ENCODE results near the gene SEC63. TPM values are rescaled to one million over a fixed set of nuclear protein-coding genes. Genes with fewer than 3 reads are reported as not detected.

SEC63 gene
- total RNA-seq, 4 donors from 2014 or later: 34.8 to 80.9 (median 41.3) TPM

DNA sequence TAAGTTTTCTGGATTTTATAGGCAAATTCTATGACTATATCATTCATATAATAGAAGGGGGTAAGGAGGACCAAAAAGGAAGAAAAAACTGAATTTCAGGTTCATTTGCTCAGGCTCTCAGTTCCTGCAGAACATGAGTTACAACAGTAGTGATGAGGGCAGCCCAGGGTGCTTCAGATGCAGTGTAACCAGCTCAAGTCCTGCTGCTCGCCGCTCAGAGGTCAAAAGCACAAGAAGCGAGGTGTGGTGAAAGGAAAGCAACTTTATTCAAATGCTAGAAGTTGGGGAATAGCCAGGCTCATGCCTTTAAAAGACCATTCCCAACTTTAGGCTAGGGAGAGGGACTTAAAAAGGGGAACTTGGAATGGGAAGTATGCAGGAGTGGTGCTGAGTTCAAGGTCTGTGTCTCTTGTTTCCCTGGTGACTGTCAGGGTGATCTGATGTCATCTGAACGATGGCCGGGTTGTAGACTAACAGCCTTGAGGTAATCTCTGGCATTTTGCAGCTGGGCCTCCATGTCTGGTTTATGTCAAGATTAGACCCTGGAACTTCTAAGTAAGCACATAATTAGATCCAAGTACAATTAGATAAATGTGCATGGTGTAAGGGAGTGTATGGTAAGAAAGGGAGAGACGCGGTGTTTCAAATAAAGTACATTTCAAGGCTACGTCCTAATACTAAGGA, 14.5 kb upstream of the SEC63 start:
- no peak overlapping the region for H3K27ac ChIP-seq
- H3K9me3 ChIP-seq: no peaks in the 10 kb centered on the region
- TF ChIP-seq, protein P1, sequence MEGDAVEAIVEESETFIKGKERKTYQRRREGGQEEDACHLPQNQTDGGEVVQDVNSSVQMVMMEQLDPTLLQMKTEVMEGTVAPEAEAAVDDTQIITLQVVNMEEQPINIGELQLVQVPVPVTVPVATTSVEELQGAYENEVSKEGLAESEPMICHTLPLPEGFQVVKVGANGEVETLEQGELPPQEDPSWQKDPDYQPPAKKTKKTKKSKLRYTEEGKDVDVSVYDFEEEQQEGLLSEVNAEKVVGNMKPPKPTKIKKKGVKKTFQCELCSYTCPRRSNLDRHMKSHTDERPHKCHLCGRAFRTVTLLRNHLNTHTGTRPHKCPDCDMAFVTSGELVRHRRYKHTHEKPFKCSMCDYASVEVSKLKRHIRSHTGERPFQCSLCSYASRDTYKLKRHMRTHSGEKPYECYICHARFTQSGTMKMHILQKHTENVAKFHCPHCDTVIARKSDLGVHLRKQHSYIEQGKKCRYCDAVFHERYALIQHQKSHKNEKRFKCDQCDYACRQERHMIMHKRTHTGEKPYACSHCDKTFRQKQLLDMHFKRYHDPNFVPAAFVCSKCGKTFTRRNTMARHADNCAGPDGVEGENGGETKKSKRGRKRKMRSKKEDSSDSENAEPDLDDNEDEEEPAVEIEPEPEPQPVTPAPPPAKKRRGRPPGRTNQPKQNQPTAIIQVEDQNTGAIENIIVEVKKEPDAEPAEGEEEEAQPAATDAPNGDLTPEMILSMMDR (IDR thresholded peaks at IDR 0.05): no peak
- no peak for TF ChIP-seq POLR2A (IDR thresholded peaks at IDR 0.05)
- no peaks in the 10 kb centered on the region for H3K27me3 ChIP-seq
- no peaks in the 10 kb centered on the region for H3K4me1 ChIP-seq
- no peaks in the 10 kb centered on the region for H3K36me3 ChIP-seq
- H3K4me3 ChIP-seq: no peak overlapping the region
- no peak for DNase-seq

DNA sequence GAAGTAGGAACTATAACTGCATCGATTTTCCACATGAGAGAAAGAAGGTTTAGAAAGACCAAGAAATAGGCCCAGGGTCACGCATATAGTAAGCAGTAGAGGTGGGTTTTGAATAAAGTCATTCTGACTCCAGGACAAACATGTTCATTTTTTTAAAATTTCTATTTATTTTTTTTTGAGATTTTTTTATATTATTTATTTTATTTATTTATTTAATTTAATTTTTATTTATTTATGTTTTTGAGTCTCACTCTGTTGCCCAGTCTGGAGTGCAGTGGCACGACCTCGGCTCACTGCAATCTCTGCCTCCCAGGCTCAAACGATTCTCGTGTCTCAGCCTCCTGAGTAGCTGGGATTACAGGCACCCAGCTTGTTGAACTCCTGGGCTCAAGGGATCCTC, 13.2 kb upstream of the SEC63 start:
- Histone ChIP-seq H3K27me3 (no peaks in the 10 kb centered on the region), H3K9me3 (no peaks in the 10 kb centered on the region), H3K4me3 (no peak overlapping the region), H3K4me1 (no peaks in the 10 kb centered on the region), H3K27ac (no peak overlapping the region), H3K36me3 (no peaks in the 10 kb centered on the region)
- TF ChIP-seq, protein P1 (IDR thresholded peaks at IDR 0.05): no peak
- no peak for DNase-seq

DNA sequence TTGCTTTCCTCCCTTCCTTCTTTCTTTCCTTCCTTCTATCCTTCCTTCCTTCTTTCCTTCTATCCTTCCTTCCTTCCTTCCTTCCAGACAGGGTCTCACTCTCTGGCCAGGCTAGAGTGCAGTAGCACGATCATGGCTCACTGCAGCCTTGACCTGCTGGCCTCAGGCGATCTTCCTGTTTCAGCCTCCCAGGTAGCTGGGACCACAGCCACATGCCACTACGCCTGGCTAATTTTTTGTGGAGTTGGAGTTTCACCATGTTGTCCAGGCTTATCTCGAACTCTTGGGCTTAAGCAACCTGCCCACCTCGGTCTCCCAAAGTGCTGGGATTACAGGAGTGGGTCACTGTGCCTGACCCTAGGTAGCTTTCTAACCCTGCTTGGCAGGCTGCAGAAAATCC, 12.2 kb upstream of the SEC63 start:
- no peaks in the 10 kb centered on the region for H3K27me3 ChIP-seq
- H3K4me3 ChIP-seq: no peak overlapping the region
- TF ChIP-seq POLR2A (IDR thresholded peaks at IDR 0.05): no peak
- TF ChIP-seq, protein P1 (IDR thresholded peaks at IDR 0.05): no peak
- no peaks in the 10 kb centered on the region for H3K36me3 ChIP-seq
- H3K9me3 ChIP-seq: no peaks in the 10 kb centered on the region
- DNase-seq: no peak
- H3K27ac ChIP-seq: no peak overlapping the region
- no peaks in the 10 kb centered on the region for H3K4me1 ChIP-seq

DNA sequence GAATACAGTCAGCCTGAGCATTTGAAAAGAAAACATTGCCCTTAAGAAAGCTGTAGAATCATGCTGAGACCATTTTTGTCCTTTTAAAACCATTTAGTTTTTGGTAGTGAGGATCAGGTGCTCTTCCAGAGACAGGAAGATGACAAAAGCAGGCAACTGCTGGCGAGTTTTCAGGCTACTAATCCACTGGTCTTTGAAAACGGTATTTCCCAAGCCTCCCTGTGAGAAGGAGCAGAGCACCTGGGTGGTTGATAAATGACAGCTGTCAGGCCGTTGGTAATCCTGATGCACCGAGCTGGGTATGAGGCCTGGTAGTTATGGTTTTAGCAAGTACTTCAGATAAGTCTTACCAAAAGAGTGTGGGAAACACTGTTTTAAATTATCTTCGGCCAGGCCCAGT, 10.1 kb upstream of the SEC63 start:
- Histone ChIP-seq H3K4me1 (no peaks in the 10 kb centered on the region), H3K36me3 (no peaks in the 10 kb centered on the region), H3K27ac (no peak overlapping the region), H3K4me3 (no peak overlapping the region), H3K9me3 (no peaks in the 10 kb centered on the region), H3K27me3 (no peaks in the 10 kb centered on the region)
- TF ChIP-seq, protein P1 (IDR thresholded peaks at IDR 0.05): no peak
- TF ChIP-seq POLR2A (IDR thresholded peaks at IDR 0.05): no peak
- DNase-seq: no peak

DNA sequence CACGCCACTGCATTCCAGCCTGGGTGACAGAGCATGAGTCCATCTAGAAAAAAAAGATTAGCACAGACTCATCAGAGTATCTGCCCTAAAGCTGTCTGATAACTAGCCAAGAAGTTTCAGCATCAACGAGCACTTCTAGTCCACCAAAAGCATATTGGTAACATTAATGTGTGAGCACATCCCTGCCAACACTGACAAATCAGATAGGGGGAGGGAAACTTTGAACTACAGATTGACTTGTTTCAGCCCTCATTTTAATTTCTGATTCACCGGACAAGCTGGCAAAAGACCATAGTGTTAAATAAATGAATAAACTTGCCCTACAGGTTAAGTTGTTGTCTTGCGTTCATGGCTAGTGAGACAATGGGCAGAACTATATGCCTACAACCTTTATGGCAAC, 7.7 kb upstream of the SEC63 start:
- Histone ChIP-seq H3K36me3 (no peaks in the 10 kb centered on the region), H3K4me3 (no peak overlapping the region), H3K9me3 (no peaks in the 10 kb centered on the region), H3K27ac (no peak overlapping the region), H3K4me1 (no peaks in the 10 kb centered on the region), H3K27me3 (no peaks in the 10 kb centered on the region)
- TF ChIP-seq, protein P1 (IDR thresholded peaks at IDR 0.05): no peak
- TF ChIP-seq POLR2A (IDR thresholded peaks at IDR 0.05): no peak
- no peak for DNase-seq

DNA sequence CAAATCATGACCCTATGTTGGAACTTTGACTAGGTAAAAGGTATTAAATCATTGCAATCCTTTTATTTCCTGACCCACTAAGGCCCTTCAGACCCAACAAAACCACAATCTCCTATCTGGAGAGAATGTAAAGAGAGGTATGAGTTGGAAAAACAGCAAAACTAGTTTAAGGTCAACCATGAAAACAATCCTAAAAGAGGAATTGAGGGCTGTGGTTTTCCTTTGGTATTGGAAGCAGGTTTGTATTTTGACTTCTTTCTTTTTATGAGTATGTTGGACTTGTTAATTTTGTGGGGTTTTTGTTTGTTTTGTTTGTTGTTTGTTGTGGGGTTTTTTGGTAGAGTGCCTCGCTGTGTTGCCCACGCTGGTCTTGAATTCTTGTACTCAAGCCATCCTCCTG, 4.7 kb upstream of the SEC63 start:
- Histone ChIP-seq H3K27ac (no peak overlapping the region), H3K4me3 (no peak overlapping the region), H3K9me3 (no peaks in the 10 kb centered on the region), H3K36me3 (no peaks in the 10 kb centered on the region), H3K27me3 (no peaks in the 10 kb centered on the region), H3K4me1 (no peaks in the 10 kb centered on the region)
- TF ChIP-seq, protein P1 (IDR thresholded peaks at IDR 0.05): no peak
- TF ChIP-seq POLR2A (IDR thresholded peaks at IDR 0.05): no peak
- DNase-seq: no peak
